ENCODE data around the gene GLOD4. TPM values are rescaled to one million over a fixed set of nuclear protein-coding genes. Genes with fewer than 3 reads are reported as not detected.
"Not testable (repeated sequence)": the region's sequence is repeated elsewhere in the genome, so short reads cannot be mapped to it uniquely, and the experiment has no call there.

The GLOD4 gene
- polyA plus RNA-seq, 3 donors: 41.8 to 50.7 (median 50.6) TPM

- peak overlapping the region; percentile 94 to 98 for H3K4me3 Mint-ChIP-seq
- WGBS (ENCODE audit: insufficient coverage): under 1% methylated on average over 46 of the region's 49 CpGs
- peaks cover 29% of the 10 kb centered on the region for H3K4me1 Mint-ChIP-seq
- H3K36me3 Mint-ChIP-seq: peaks cover 27 to 29% of the 10 kb centered on the region in 2 donors
- H3K27ac Mint-ChIP-seq: peak overlapping the region; percentile 89 to 97 (median 94)
- peak overlapping the region; percentile 36 to 87 (median 62) for H3K4me3 ChIP-seq (replicated peaks in 1 of 3; ENCODE audit: low read depth in 2 of 3, low read length in 3 of 3)
- H2AFZ ChIP-seq (ENCODE audit: insufficient read depth, low read depth, low read length, poor library complexity, severe bottlenecking): peak overlapping the region; percentile 99
- peaks cover 0 to 3% (median 0%) of the 10 kb centered on the region in 7 donors for H3K9me3 Mint-ChIP-seq
- no peak for TF ChIP-seq CTCF (IDR thresholded peaks at IDR 0.05)
- H3K27me3 ChIP-seq (ENCODE audit: control insufficient read depth in 2 of 2, insufficient read depth in 2 of 2, low read length in 2 of 2): no peaks in the 10 kb centered on the region
- H3K9me3 ChIP-seq (replicated peaks in 1 of 2; ENCODE audit: control insufficient read depth in 1 of 2, insufficient read depth in 1 of 2, low read length in 2 of 2): no peaks in the 10 kb centered on the region
- peaks cover 5% of the 10 kb centered on the region for H4K20me1 ChIP-seq (ENCODE audit: insufficient read depth, low read length)
- H3K27ac ChIP-seq (ENCODE audit: low read depth in 1 of 2, low read length in 2 of 2): peak overlapping the region; percentile 50 to 84
- H3K9ac ChIP-seq (ENCODE audit: insufficient read depth, low read length, poor library complexity, severe bottlenecking): peak overlapping the region; percentile 89
- peaks cover 43% of the 10 kb centered on the region for H3K79me2 ChIP-seq (ENCODE audit: insufficient read depth, low read length)
- peak overlapping the region; percentile 98 for H3K4me2 ChIP-seq (replicated peaks; ENCODE audit: extremely low read depth, low read length, poor library complexity, severe bottlenecking)
- DNase-seq: peak; percentile 64 to 74 (median 66)
- peaks cover 17 to 24% of the 10 kb centered on the region in 2 donors for H3K36me3 ChIP-seq (replicated peaks in 1 of 2; ENCODE audit: control insufficient read depth in 1 of 2, insufficient read depth in 2 of 2, low read length in 2 of 2)
- H3K4me1 ChIP-seq (ENCODE audit: control insufficient read depth in 1 of 2, insufficient read depth in 2 of 2, low read length in 2 of 2): peaks cover 19 to 26% of the 10 kb centered on the region in 2 donors
- intact Hi-C loops (cut with micrococcal nuclease): loop anchor here (5.0 kb wide), 2 partner anchors 34 to 604 kb away; no protein-coding TSS in a partner anchor
- H3K27me3 Mint-ChIP-seq (ENCODE audit: low read depth in 3 of 3): peaks cover 0 to 7% (median 2%) of the 10 kb centered on the region in 3 donors
Measured at GRCh38 chr17:751269-752001, 30.6 kb downstream of the GLOD4 start.

GRCh38 chr17:750431-751037 lies 31.5 kb downstream of the GLOD4 start:
- H3K4me1 Mint-ChIP-seq: peaks cover 29% of the 10 kb centered on the region
- DNase-seq: no peak
- H4K20me1 ChIP-seq (ENCODE audit: insufficient read depth, low read length): peaks cover 5% of the 10 kb centered on the region
- no peaks in the 10 kb centered on the region for H3K27me3 ChIP-seq (ENCODE audit: control insufficient read depth in 2 of 2, insufficient read depth in 2 of 2, low read length in 2 of 2)
- peak overlapping the region; percentile 89 for H3K9ac ChIP-seq (ENCODE audit: insufficient read depth, low read length, poor library complexity, severe bottlenecking)
- H3K27ac ChIP-seq (ENCODE audit: low read depth in 1 of 2, low read length in 2 of 2): no peak overlapping the region
- peaks cover 43% of the 10 kb centered on the region for H3K79me2 ChIP-seq (ENCODE audit: insufficient read depth, low read length)
- peak overlapping the region; percentile 13 to 98 for H3K4me3 Mint-ChIP-seq
- H3K36me3 Mint-ChIP-seq: peaks cover 32 to 34% of the 10 kb centered on the region in 2 donors
- H3K27me3 Mint-ChIP-seq (ENCODE audit: low read depth in 3 of 3): peaks cover 0 to 7% (median 2%) of the 10 kb centered on the region in 3 donors
- H3K4me1 ChIP-seq (ENCODE audit: control insufficient read depth in 1 of 2, insufficient read depth in 2 of 2, low read length in 2 of 2): peaks cover 19 to 26% of the 10 kb centered on the region in 2 donors
- peaks cover 0 to 3% (median 0%) of the 10 kb centered on the region in 7 donors for H3K9me3 Mint-ChIP-seq
- peak overlapping the region in 1 of 3 experiments; percentile 87 for H3K4me3 ChIP-seq (replicated peaks in 1 of 3; ENCODE audit: low read depth in 2 of 3, low read length in 3 of 3)
- H3K9me3 ChIP-seq (replicated peaks in 1 of 2; ENCODE audit: control insufficient read depth in 1 of 2, insufficient read depth in 1 of 2, low read length in 2 of 2): no peaks in the 10 kb centered on the region
- H3K27ac Mint-ChIP-seq: peak overlapping the region in 4 of 7 donors; percentile 1 to 92 (median 38)
- peak overlapping the region; percentile 99 for H2AFZ ChIP-seq (ENCODE audit: insufficient read depth, low read depth, low read length, poor library complexity, severe bottlenecking)
- TF ChIP-seq CTCF (IDR thresholded peaks at IDR 0.05): no peak
- 83% methylated on average over 4 of the region's 8 CpGs for WGBS (ENCODE audit: insufficient coverage)
- intact Hi-C loops (cut with micrococcal nuclease): loop anchor here (5.0 kb wide), 2 partner anchors 33 to 603 kb away; no protein-coding TSS in a partner anchor
- peaks cover 26 to 30% of the 10 kb centered on the region in 2 donors for H3K36me3 ChIP-seq (replicated peaks in 1 of 2; ENCODE audit: control insufficient read depth in 1 of 2, insufficient read depth in 2 of 2, low read length in 2 of 2)
- H3K4me2 ChIP-seq (replicated peaks; ENCODE audit: extremely low read depth, low read length, poor library complexity, severe bottlenecking): peak overlapping the region; percentile 98

- Histone ChIP-seq H3K36me3 (replicated peaks in 1 of 2; ENCODE audit: control insufficient read depth in 1 of 2, insufficient read depth in 2 of 2, low read length in 2 of 2) (peaks cover 38 to 42% of the 10 kb centered on the region in 2 donors), H3K4me1 (ENCODE audit: control insufficient read depth in 1 of 2, insufficient read depth in 2 of 2, low read length in 2 of 2) (peaks cover 19 to 26% of the 10 kb centered on the region in 2 donors), H3K79me2 (ENCODE audit: insufficient read depth, low read length) (peaks cover 43% of the 10 kb centered on the region)
- DNase-seq; H3K9me3 ChIP-seq (replicated peaks in 1 of 2; ENCODE audit: control insufficient read depth in 1 of 2, insufficient read depth in 1 of 2, low read length in 2 of 2); intact Hi-C loops (cut with micrococcal nuclease); H3K27me3 Mint-ChIP-seq (ENCODE audit: low read depth in 3 of 3); H3K27me3 ChIP-seq (ENCODE audit: control insufficient read depth in 2 of 2, insufficient read depth in 2 of 2, low read length in 2 of 2); H2AFZ ChIP-seq (ENCODE audit: insufficient read depth, low read depth, low read length, poor library complexity, severe bottlenecking); H3K27ac ChIP-seq (ENCODE audit: low read depth in 1 of 2, low read length in 2 of 2); H3K4me3 Mint-ChIP-seq; H3K9me3 Mint-ChIP-seq; H4K20me1 ChIP-seq (ENCODE audit: insufficient read depth, low read length); H3K9ac ChIP-seq (ENCODE audit: insufficient read depth, low read length, poor library complexity, severe bottlenecking); H3K4me3 ChIP-seq (replicated peaks in 1 of 3; ENCODE audit: low read depth in 2 of 3, low read length in 3 of 3); H3K4me2 ChIP-seq (replicated peaks; ENCODE audit: extremely low read depth, low read length, poor library complexity, severe bottlenecking): not testable (repeated sequence)
- peak overlapping the region in 1 of 7 donors; percentile 41 for H3K27ac Mint-ChIP-seq
- WGBS (ENCODE audit: insufficient coverage): 92% methylated on average over 3 of the region's 7 CpGs
- H3K36me3 Mint-ChIP-seq: peaks cover 42 to 44% of the 10 kb centered on the region in 2 donors
- H3K4me1 Mint-ChIP-seq: peaks cover 29% of the 10 kb centered on the region
Measured at GRCh38 chr17:749359-749758, 32.7 kb downstream of the GLOD4 start.
